ENCODE data around the gene AGBL4.

Gene AGBL4

GRCh38 chr1:48678710-48679505 is 1344.8 kb downstream of the AGBL4 start:
- DNase-seq (ENCODE audit: insufficient read length, low spot score) (no peak), FAIRE-seq (no peak)
- TF ChIP-seq CTCF (IDR thresholded peaks at IDR 0.05; ENCODE audit: insufficient read depth, missing control alignments), result no peak

- TF ChIP-seq CTCF (IDR thresholded peaks at IDR 0.05; ENCODE audit: insufficient read depth, missing control alignments), result peak; percentile 73
- FAIRE-seq, result no peak
- no peak for DNase-seq (ENCODE audit: insufficient read length, low spot score)
Measured at GRCh38 chr1:48677306-48678287, 1346.2 kb downstream of the AGBL4 start.

- FAIRE-seq (no peak), DNase-seq (ENCODE audit: insufficient read length, low spot score) (no peak)
- TF ChIP-seq CTCF (IDR thresholded peaks at IDR 0.05; ENCODE audit: insufficient read depth, missing control alignments), result no peak
Measured at GRCh38 chr1:48676822-48677221, 1346.9 kb downstream of the AGBL4 start.

GRCh38 chr1:48676376-48676775 is 1347.4 kb downstream of the AGBL4 start:
- no peak for FAIRE-seq
- TF ChIP-seq CTCF (IDR thresholded peaks at IDR 0.05; ENCODE audit: insufficient read depth, missing control alignments), result no peak
- no peak for DNase-seq (ENCODE audit: insufficient read length, low spot score)

- FAIRE-seq (peak; percentile 29), DNase-seq (ENCODE audit: insufficient read length, low spot score) (no peak)
Measured at GRCh38 chr1:48675251-48675650, 1348.5 kb downstream of the AGBL4 start.

GRCh38 chr1:48674641-48675040 is 1349.1 kb downstream of the AGBL4 start:
- no peak for FAIRE-seq

More at GRCh38 chr1:48675251-48675650, 1348.5 kb downstream of the AGBL4 start:
- no peak for TF ChIP-seq CTCF (IDR thresholded peaks at IDR 0.05; ENCODE audit: insufficient read depth, missing control alignments)

More at GRCh38 chr1:48674641-48675040, 1349.1 kb downstream of the AGBL4 start:
- no peak for TF ChIP-seq CTCF (IDR thresholded peaks at IDR 0.05; ENCODE audit: insufficient read depth, missing control alignments)
- no peak for DNase-seq (ENCODE audit: insufficient read length, low spot score)

Measured in D721Med (cell line).